H9 (cell line): ENCODE results near the gene FOXQ1. TPM values are rescaled to one million over a fixed set of nuclear protein-coding genes. Genes with fewer than 3 reads are reported as not detected.

Experiments
- DNase-seq: peaks from one replicate; pipeline ENCODE4 v3.0.0-alpha.2; 2017
- H2AFZ ChIP-seq: one replicate; pipeline ENCODE4 v1.6.1; 2013; ENCODE audit warnings: mild to moderate bottlenecking, low read length, control low read depth, moderate library complexity
- H2AK5ac ChIP-seq: 2 replicates; pipeline ENCODE4 v1.6.1; 2013; ENCODE audit warnings: low read length, control low read depth, mixed read lengths; ENCODE audit not compliant: insufficient read length
- H2BK120ac ChIP-seq: one replicate; pipeline ENCODE4 v1.6.1; 2013; ENCODE audit warnings: low read depth, mild to moderate bottlenecking, low read length, control low read depth, inconsistent platforms; ENCODE audit not compliant: poor library complexity, severe bottlenecking
- H2BK12ac ChIP-seq: 2 replicates; pipeline ENCODE4 v1.6.1; 2013; ENCODE audit warnings: low read length, control low read depth, mixed read lengths, low read depth; ENCODE audit not compliant: insufficient read length
- H2BK15ac ChIP-seq: 2 replicates; pipeline ENCODE4 v1.6.1; 2013; ENCODE audit warnings: low read depth, low read length, control low read depth
- H2BK20ac ChIP-seq: one replicate; pipeline ENCODE4 v1.6.1; 2013; ENCODE audit warnings: low read depth, mild to moderate bottlenecking, low read length, control low read depth, inconsistent platforms; ENCODE audit not compliant: poor library complexity, severe bottlenecking
- H2BK5ac ChIP-seq: 2 replicates; pipeline ENCODE4 v1.6.1; 2013; ENCODE audit warnings: low read length, control low read depth, mixed read lengths; ENCODE audit not compliant: insufficient read length
- H3K14ac ChIP-seq: 2 replicates; pipeline ENCODE4 v1.6.1; 2013; ENCODE audit warnings: low read length, control low read depth; ENCODE audit not compliant: insufficient read depth
- H3K18ac ChIP-seq: 2 replicates; pipeline ENCODE4 v1.6.1; 2013; ENCODE audit warnings: low read depth, mild to moderate bottlenecking, mixed read lengths, low read length, control low read depth; ENCODE audit not compliant: insufficient read length
- H3K23ac ChIP-seq: 2 replicates; pipeline ENCODE4 v1.6.1; 2013; ENCODE audit warnings: low read length, control low read depth, mixed read lengths, low read depth; ENCODE audit not compliant: insufficient read length
- H3K23me2 ChIP-seq: 2 replicates; pipeline ENCODE4 v1.6.1; 2013; ENCODE audit warnings: low read depth, mild to moderate bottlenecking, mixed read lengths, low read length, control low read depth; ENCODE audit not compliant: insufficient read length, poor library complexity, severe bottlenecking
- H3K27ac ChIP-seq: 2 replicates; pipeline ENCODE4 v1.5.1; 2013; ENCODE audit warnings: low read length, control low read depth, mixed read lengths, low read depth; ENCODE audit not compliant: insufficient read length
- H3K27me3 ChIP-seq: 2 replicates; pipeline ENCODE4 v1.6.1; 2013; ENCODE audit warnings: low read length, control low read depth, inconsistent platforms; ENCODE audit not compliant: insufficient read depth
- H3K4ac ChIP-seq: 2 replicates; pipeline ENCODE4 v1.6.1; 2013; ENCODE audit warnings: low read depth, mild to moderate bottlenecking, control low read depth, inconsistent platforms, low read length, moderate library complexity
- H3K4me1 ChIP-seq: 2 replicates; pipeline ENCODE4 v1.6.1; 2013; ENCODE audit warnings: low read length, control low read depth, inconsistent platforms; ENCODE audit not compliant: insufficient read depth
- H3K4me2 ChIP-seq: 2 replicates; pipeline ENCODE4 v1.6.1; 2013; ENCODE audit warnings: low read length, control low read depth, mixed read lengths; ENCODE audit not compliant: insufficient read length, insufficient read depth
- H3K56ac ChIP-seq: 2 replicates; pipeline ENCODE4 v1.6.1; 2013; ENCODE audit warnings: low read depth, mild to moderate bottlenecking, mixed read lengths, low read length, control low read depth; ENCODE audit not compliant: insufficient read length
- H3K79me1 ChIP-seq: 2 replicates; pipeline ENCODE4 v1.6.1; 2013; ENCODE audit warnings: low read depth, mild to moderate bottlenecking, moderate library complexity, low read length, control low read depth, inconsistent platforms; ENCODE audit not compliant: insufficient read depth, poor library complexity, severe bottlenecking
- H3K79me2 ChIP-seq: 2 replicates; pipeline ENCODE4 v1.6.1; 2013; ENCODE audit warnings: low read length, control low read depth, inconsistent platforms; ENCODE audit not compliant: insufficient read depth
- H3K9ac ChIP-seq: 2 replicates; pipeline ENCODE4 v1.6.1; 2013; ENCODE audit warnings: low read length, control low read depth, mixed read lengths; ENCODE audit not compliant: insufficient read length; ENCODE audit errors: extremely low read depth
- H3K9me3 ChIP-seq: one replicate; pipeline ENCODE4 v1.6.1; 2013; ENCODE audit warnings: low read depth, low read length, inconsistent platforms; ENCODE audit not compliant: control insufficient read depth
- H3T11ph ChIP-seq: one replicate; pipeline ENCODE4 v1.6.1; 2013; ENCODE audit warnings: mild to moderate bottlenecking, low read length, control low read depth, inconsistent platforms
- H4K20me1 ChIP-seq: one replicate; pipeline ENCODE4 v1.6.1; 2013; ENCODE audit not compliant: control insufficient read depth, insufficient read length, insufficient read depth
- H4K5ac ChIP-seq: 2 replicates; pipeline ENCODE4 v1.6.1; 2013; ENCODE audit warnings: low read depth, mild to moderate bottlenecking, mixed read lengths, low read length, control low read depth; ENCODE audit not compliant: insufficient read length
- H4K8ac ChIP-seq: replicated peaks from 2 replicates; pipeline ENCODE4 v1.6.1; 2013; ENCODE audit warnings: low read length, control low read depth, mixed read lengths, low read depth; ENCODE audit not compliant: insufficient read length
- H4K91ac ChIP-seq: 2 replicates; pipeline ENCODE4 v1.6.1; 2013; ENCODE audit warnings: low read depth, mild to moderate bottlenecking, moderate library complexity, mixed read lengths, low read length, control low read depth; ENCODE audit not compliant: insufficient read length
- H3K27ac Mint-ChIP-seq, 3 experiments: 2 replicates in 2 of 3; 3 replicates in 1 of 3; pipeline ENCODE4 v1.8.0; 2020 to 2021; ENCODE audit warnings: mixed read lengths in 3 of 3, mild to moderate bottlenecking in 1 of 3, moderate library complexity in 1 of 3
- H3K27me3 Mint-ChIP-seq: 2 replicates; pipeline ENCODE4 v1.8.0; 2021; ENCODE audit warnings: low read depth, mild to moderate bottlenecking, moderate library complexity, mixed read lengths
- H3K36me3 Mint-ChIP-seq, 3 experiments: 2 replicates in 2 of 3; 3 replicates in 1 of 3; pipeline ENCODE4 v1.8.0; 2020 to 2021; ENCODE audit warnings: low read depth in 3 of 3, mixed read lengths in 3 of 3; ENCODE audit not compliant: insufficient read depth in 1 of 3
- H3K4me1 Mint-ChIP-seq, 2 experiments: 2 replicates each; pipeline ENCODE4 v1.8.0; 2020; ENCODE audit warnings: mixed read lengths in 2 of 2
- H3K4me3 Mint-ChIP-seq, 2 experiments: 2 replicates in 1 of 2; 3 replicates in 1 of 2; pipeline ENCODE4 v1.8.0; 2020 to 2021; ENCODE audit warnings: mild to moderate bottlenecking in 2 of 2, mixed read lengths in 2 of 2, moderate library complexity in 1 of 2
- H3K9me3 Mint-ChIP-seq, 2 experiments: 2 replicates in 1 of 2; 3 replicates in 1 of 2; pipeline ENCODE4 v1.8.0; 2020; ENCODE audit warnings: mild to moderate bottlenecking in 2 of 2, mixed read lengths in 2 of 2, moderate library complexity in 1 of 2
- WGBS: extraction: QIAGEN DNeasy Blood & Tissue Kit; methylation state at CpG from one replicate; pipeline ENCODE4 v1.1.7; 2013; ENCODE audit warnings: missing lambda C conversion rate, low lambda C conversion rate, mixed read lengths; ENCODE audit not compliant: insufficient read length; ENCODE audit errors: extremely low coverage; 5-methylcytosine and 5-hydroxymethylcytosine counted together
- total RNA-seq: library from RNA; stranded (reverse); gene quantifications from 2 replicates; pipeline ENCODE4 v1.2.1, GENCODE V29; 2021
- TF ChIP-seq, protein P1 (sequence below): fragments of 200-600 bp; sonication (generic); conservative IDR thresholded peaks from 3 replicates; pipeline ENCODE4 v1.8.0; 2021; ENCODE audit warnings: antibody characterized with exemption, mild to moderate bottlenecking

Gene FOXQ1
- total RNA-seq, 1 experiment from 2014 or later, result 0.15 TPM

DNA sequence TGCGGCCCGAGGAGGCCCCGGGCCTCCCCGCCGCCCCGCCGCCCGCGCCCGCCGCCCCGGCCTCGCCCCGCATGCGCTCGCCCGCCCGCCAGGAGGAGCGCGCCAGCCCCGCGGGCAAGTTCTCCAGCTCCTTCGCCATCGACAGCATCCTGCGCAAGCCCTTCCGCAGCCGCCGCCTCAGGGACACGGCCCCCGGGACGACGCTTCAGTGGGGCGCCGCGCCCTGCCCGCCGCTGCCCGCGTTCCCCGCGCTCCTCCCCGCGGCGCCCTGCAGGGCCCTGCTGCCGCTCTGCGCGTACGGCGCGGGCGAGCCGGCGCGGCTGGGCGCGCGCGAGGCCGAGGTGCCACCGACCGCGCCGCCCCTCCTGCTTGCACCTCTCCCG is 1.5 kb downstream of the FOXQ1 start:
- no peak for DNase-seq
- Histone ChIP-seq H2AK5ac (no peak overlapping the region), H3K4me1 (no peaks in the 10 kb centered on the region), H4K20me1 (no peaks in the 10 kb centered on the region), H3K27ac (no peak overlapping the region), H3T11ph (no peak overlapping the region), H3K4ac (no peak overlapping the region), H3K56ac (no peak overlapping the region), H3K18ac (no peak overlapping the region), H3K79me2 (no peaks in the 10 kb centered on the region), H2BK12ac (no peak overlapping the region), H2BK15ac (no peak overlapping the region), H2BK120ac (no peak overlapping the region), H3K23me2 (peaks cover 9% of the 10 kb centered on the region), H3K4me2 (peak overlapping the region; percentile 39), H2BK5ac (no peak overlapping the region), H4K91ac (no peak overlapping the region), H3K9me3 (no peaks in the 10 kb centered on the region), H4K5ac (no peak overlapping the region), H3K14ac (no peak overlapping the region), H3K23ac (no peak overlapping the region), H2BK20ac (no peak overlapping the region), H3K9ac (no peak overlapping the region), H2AFZ (no peak overlapping the region), H3K27me3 (peaks cover 64% of the 10 kb centered on the region), H3K79me1 (no peaks in the 10 kb centered on the region), H4K8ac (no peak overlapping the region)
- TF ChIP-seq, protein P1, sequence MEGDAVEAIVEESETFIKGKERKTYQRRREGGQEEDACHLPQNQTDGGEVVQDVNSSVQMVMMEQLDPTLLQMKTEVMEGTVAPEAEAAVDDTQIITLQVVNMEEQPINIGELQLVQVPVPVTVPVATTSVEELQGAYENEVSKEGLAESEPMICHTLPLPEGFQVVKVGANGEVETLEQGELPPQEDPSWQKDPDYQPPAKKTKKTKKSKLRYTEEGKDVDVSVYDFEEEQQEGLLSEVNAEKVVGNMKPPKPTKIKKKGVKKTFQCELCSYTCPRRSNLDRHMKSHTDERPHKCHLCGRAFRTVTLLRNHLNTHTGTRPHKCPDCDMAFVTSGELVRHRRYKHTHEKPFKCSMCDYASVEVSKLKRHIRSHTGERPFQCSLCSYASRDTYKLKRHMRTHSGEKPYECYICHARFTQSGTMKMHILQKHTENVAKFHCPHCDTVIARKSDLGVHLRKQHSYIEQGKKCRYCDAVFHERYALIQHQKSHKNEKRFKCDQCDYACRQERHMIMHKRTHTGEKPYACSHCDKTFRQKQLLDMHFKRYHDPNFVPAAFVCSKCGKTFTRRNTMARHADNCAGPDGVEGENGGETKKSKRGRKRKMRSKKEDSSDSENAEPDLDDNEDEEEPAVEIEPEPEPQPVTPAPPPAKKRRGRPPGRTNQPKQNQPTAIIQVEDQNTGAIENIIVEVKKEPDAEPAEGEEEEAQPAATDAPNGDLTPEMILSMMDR, result no peak
- no peak overlapping the region for H3K27ac Mint-ChIP-seq
- peaks cover 0 to 4% (median 0%) of the 10 kb centered on the region in 3 experiments; a peak in 3 of 7 replicates for H3K36me3 Mint-ChIP-seq
- H3K4me3 Mint-ChIP-seq, result no peak overlapping the region
- peaks cover 21 to 27% of the 10 kb centered on the region in 2 experiments for H3K4me1 Mint-ChIP-seq
- peaks cover 7 to 8% of the 10 kb centered on the region in 2 experiments for H3K9me3 Mint-ChIP-seq
- no CpG with 5 or more reads among the region's 64 CpGs for WGBS
- H3K27me3 Mint-ChIP-seq, result peaks cover 91% of the 10 kb centered on the region
